ENCODE results near the gene COL28A1.

The COL28A1 gene

DNA sequence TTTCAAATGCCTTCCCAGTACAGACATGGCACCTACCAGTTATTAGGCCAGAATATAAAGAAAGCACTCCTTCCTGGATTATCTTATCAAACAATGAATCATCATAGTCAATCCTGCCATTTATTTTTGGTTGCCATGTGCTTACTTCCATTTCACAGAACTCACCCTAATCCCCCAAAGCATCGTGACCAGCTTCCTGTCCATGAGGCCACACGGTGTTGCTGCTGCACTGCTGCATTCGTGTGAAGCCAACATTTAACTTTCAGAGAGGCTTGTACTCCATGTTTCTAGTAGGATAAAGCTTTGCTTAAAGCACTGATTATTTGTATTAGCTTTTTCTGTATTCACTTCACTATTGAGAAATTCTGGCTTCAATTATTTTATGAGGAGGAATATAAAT lies 14.4 kb downstream of the COL28A1 start:
- in situ Hi-C loops (cut with HindIII; ENCODE audit: low sequenced_read_pairs) = no loop called here

DNA sequence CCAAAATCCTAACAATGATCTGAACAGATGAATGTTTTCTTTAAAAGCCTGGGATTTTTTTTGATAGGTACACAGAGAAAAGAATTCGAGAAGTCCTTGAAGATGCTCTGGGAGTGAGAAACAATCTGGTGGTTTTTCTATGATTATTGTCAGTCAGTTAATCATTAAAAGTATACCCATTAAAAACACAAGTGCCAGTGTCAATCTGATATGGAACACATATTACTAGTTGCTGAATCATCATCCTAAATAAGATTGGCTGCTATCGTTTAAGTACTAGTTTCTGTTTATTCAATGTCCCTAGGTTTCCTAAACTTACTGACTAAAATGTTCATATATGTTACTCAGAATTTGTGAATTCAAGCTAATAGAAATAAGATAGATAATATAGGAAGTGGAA lies 16.1 kb downstream of the COL28A1 start:
- in situ Hi-C loops (cut with HindIII; ENCODE audit: low sequenced_read_pairs) = no loop called here

DNA sequence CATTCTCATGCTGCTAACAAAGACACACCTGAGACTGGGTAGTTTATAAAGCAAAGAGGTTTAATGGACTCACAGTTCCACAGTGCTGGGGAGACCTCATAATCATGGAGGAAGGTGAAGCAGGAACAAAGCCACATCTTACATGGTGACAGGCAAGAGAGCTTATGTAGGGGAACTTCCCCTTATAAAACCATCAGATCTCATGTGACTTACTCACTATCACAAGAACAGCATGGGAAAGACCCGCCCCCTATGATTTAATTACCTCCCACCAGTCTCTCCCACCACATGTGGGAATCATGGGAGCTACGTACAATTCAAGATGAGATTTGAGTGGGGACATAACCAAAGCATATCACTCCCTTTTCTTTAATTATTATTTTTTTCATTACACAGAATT lies 16.6 kb downstream of the COL28A1 start:
- in situ Hi-C loops (cut with HindIII; ENCODE audit: low sequenced_read_pairs) = no loop called here

DNA sequence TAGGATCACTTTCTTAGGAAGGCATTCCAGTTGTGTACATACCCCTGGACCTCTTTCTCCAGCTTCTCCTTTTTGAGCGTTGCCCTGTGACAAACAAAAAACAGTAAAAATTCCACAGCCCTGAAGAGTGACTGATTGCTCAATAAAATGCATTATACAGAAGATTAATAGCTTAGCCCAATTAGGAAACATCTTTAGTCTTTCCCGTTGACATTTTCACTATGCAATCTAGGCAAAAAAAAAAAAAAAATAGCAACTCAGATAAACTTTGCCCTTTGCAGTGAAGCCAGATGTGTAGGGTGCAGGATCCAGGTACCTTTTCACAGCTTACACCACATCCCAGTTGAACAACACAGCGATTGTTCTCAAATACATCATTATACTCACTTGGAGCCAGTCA lies 17.9 kb downstream of the COL28A1 start:
- in situ Hi-C loops (cut with HindIII; ENCODE audit: low sequenced_read_pairs) = no loop called here

DNA sequence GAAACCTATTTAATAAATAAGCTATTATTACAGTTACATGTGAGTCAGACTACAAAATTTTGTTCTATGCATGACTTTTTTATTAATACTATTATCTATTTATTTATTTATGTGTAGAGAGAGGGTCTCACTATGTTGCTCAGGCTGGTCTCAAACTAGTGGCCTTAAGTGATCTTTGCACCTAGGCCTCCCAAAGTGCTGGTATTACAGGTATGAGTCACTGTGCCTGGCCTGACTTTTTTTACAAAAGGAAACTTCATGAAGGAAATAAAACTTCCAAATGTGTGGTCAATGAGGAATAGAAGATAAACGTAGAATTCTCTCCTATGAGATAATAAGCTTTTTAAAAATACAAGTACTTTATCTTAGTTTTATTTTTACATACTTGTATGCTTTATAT lies 19.0 kb downstream of the COL28A1 start:
- in situ Hi-C loops (cut with HindIII; ENCODE audit: low sequenced_read_pairs) = no loop called here

DNA sequence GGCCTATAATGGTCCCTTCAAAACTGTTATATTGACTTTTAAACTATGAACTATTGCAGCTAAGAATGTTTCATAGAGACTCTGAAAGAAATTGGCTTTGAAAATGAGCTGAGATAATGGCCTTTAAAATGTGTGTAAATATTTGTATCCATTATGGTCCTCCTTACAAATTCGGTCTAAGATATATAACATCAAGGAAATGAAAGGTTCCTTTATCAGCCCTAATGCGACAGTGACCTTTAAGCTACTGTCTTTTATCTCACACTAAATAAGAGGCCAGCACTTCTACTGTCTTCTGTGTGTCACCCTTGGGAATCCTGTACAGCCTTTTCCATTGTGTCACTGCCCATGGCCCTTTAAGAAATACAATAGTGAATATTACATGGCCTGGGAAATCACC lies 19.5 kb downstream of the COL28A1 start:
- in situ Hi-C loops (cut with HindIII; ENCODE audit: low sequenced_read_pairs) = no loop called here

DNA sequence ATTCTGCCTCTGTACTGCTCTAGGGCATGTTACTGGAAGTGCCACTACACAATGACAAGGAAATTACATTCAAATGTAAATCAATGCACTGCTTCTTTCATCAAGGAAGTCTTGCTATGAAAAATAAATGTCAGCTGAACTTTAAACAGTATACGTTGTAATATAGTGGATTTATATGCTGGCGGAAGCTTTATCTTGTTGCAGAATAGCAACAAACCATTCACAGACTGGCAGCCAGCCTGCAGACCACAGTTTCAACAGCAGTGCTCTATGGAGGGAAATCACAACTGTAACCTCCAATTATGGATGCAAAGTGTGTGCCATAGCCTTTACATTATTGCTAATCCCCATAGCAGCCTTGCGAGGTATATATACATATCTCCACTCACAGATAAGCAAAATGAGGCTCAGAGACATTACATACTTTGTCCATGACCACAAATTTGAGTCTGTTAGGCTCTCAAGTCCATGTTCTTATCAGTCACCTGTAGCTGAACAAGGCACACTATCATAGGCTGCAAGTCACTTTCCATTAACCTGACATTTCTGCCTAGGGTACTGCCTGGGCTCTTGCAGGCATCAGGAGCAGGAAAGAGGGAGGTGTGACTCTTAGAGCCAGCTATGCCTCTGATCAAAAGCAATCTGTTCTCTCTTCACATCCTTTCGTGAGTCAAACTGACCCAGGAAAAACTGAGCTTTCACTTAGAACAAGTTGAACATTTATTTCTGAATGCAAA lies 22.6 kb downstream of the COL28A1 start:
- in situ Hi-C loops (cut with HindIII; ENCODE audit: low sequenced_read_pairs) = no loop called here

DNA sequence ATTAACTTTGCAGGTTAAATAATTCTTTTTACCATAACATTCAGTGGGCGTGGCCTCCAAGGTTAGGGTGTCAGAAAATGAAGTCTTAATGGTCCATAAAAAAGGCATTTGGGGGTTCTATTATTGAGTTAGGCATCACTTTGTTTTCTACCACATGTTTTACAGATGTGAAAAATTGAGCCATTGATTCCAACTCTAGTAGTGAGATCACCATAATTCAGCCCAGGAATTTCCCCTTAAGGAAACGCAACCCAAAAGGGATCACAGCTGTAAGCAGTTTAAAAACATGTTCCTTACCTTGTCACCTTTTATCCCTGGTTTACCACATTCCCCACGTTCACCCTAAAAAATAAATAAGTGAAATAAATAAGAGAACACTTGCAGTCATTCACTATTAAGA lies 24.9 kb downstream of the COL28A1 start:
- in situ Hi-C loops (cut with HindIII; ENCODE audit: low sequenced_read_pairs) = no loop called here

DNA sequence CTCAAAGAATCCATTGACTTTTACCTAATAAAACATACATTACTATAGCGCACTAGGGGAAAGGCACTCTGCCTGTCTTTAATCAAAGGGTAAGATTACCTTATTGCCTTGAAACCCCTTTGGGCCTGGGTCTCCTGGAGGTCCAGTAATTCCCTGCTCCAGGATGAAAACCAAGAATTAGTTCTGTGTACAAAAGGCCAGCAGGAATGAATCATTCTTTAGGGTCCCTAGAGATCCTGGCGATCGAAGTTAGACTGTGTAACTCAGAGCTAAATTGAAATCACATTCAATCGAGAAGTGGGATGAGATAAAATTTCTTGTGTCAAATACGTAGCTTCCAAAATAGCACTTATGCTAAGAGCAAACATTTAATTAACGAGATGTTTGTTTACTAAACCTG lies 29.8 kb downstream of the COL28A1 start:
- in situ Hi-C loops (cut with HindIII; ENCODE audit: low sequenced_read_pairs) = no loop called here

DNA sequence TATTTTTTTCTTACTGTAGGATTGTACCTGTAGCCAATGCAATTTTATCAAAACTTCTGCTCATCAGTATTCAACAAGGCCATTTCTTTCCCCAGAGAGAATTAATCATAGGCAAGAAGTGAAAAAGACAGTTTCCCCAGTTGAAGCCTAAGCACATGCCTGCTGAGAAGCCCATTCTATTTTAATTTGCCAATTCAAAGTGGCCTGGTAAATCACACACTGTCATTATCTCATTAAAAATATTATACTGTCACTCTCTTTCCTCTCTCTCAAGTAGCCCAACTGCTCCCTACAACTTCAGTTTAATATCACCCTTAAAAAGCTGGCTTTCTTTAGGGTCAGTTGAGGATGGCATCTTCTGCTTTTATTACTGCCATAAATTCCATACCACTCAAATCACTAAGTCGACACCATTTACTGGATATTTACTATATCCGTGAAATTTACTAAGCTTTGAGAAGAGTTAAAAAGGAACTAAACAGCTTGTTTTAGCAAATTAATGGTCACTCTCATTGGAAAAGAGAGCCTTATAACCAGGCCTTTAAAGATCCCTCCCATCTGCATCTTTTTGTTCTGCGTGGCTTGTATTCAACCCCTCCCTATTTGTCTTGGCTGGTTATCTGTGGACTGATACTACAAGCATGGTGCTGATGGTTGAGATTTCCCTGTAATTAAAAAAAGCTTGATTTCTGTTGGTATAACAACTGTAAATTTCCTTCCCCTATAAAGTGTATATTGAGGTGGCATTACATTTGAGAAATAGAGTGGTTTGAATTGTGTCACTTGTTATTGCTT lies 30.6 kb downstream of the COL28A1 start:
- in situ Hi-C loops (cut with HindIII; ENCODE audit: low sequenced_read_pairs) = no loop called here

DNA sequence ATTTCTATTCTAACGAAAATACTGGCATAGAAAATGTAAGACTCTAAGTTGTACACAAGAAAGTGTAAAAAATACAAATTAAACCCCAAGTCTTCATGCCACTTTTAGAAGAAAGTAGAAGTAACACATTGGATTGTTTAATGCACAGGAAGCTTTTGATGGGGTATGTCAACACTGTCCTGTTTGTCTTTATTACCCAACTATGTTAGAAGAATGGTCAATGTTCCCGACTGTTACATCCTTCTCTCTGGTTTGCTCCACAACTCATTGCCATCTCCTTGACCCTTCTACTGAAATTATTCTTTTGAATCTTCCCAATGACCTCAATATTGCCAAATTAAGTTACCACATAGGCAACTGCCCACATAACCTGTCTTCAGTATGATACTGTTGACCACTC lies 35.8 kb downstream of the COL28A1 start:
- in situ Hi-C loops (cut with HindIII; ENCODE audit: low sequenced_read_pairs) = no loop called here

DNA sequence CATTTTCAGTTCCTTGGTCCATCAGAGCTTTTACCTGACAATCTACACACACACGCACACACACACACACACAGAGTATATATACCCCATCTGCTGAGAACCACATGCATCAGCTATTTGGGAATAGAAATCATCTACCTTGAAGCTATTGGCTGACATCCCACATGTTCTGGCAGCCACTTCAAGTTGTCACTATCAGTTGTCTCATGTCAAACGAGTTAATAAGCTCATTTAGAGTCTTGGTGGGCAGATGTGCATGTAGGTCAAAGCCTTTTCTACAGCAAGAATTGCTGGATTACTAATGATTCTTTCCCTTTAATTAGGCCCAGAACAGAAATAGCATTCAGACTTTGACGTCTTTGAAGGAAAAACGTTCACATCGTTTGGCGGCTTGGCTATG lies 36.8 kb downstream of the COL28A1 start:
- in situ Hi-C loops (cut with HindIII; ENCODE audit: low sequenced_read_pairs) = no loop called here

DNA sequence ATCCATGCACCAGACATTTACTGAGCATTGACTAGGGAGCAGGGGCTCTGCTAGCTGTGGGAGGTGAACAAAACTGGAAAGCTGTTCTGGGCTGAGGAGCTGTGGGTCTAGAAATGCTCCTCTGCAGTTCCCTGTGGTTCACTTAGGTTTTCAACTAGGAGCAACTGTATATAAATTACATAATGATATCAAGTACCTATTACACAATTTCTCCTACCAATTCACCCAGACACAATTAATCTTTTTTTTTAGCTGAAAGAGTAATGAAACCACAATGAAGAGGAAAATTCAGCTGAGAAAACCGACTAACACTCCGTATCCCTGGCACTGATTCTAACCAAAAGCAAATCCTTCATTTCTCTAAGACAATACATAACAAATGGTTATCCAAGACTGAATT lies 39.4 kb downstream of the COL28A1 start:
- in situ Hi-C loops (cut with HindIII; ENCODE audit: low sequenced_read_pairs) = no loop called here

DNA sequence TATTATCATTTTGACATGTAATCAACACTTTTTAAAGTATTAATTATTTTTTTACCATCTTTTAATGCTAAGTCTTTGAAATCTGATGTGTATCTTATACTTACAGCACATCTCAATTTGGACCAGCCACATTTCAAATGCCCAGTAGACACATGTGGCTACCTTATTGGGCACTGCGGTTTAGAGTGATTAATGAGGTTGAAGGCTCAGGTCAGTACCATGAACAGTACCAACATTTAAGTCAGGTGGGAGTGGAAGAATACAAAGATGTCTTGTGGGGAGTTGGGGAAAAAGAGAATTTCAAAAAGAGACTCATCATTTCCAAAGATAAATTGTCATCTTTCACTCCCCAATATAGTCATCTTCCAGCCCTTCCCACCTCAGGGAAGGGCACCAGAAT lies 40.5 kb downstream of the COL28A1 start:
- in situ Hi-C loops (cut with HindIII; ENCODE audit: low sequenced_read_pairs) = no loop called here

DNA sequence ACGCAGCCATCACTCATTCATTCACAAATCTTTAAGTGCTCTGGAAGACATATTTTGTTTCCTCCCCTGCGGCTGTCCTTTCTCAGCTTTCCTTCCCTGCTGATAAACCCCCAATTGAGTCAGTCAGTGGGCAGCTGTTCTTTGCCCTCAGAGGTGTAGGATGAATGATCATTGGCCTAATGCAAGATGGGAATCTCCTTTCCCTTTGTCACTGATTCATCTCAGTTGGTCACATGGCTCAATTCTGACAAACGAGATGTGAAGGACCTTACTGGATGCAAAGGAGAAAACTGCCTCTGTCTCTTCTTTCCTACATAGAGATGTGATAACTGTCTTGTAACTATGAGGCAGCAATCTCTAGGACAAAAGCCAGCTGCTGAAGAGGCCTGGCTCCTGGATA lies 44.6 kb downstream of the COL28A1 start:
- in situ Hi-C loops (cut with HindIII; ENCODE audit: low sequenced_read_pairs) = no loop called here

DNA sequence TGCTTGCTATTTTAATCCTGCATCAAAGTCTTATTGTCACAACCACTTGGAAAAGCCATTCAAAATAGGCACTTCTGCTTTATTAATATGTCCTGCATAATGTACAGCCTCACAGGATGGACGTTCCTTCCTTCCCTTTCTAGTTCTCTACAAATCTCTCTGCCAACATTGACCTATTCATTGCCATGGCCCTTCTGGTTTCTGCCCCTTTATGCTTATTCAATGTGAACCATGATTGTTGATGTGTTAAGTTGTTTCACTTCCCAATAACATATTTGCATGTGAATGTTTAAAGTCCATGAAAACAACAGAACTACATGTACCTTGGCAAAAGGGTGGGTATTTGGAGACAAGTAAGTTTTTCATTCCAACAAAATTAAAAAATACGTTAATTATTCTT lies 45.7 kb downstream of the COL28A1 start:
- in situ Hi-C loops (cut with HindIII; ENCODE audit: low sequenced_read_pairs) = no loop called here

DNA sequence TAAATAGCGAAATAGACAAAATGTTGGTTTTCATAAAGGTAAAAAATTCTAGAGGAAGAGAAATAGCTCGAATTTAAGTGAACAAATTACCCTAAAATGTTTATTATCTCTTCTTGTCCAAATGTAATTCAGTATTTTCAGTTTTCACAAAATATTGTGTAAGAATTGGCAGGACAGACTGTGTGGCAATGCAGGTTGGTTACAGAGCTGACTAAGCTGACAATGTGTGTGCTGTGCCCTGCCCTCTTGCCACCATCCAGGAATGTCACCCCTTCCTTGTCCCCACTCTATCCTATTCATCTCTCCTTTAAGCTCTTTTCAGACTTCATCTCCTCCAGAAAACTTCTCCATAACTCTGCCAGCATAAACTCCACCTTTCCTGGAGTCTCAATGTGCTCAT lies 46.1 kb downstream of the COL28A1 start:
- in situ Hi-C loops (cut with HindIII; ENCODE audit: low sequenced_read_pairs) = no loop called here

DNA sequence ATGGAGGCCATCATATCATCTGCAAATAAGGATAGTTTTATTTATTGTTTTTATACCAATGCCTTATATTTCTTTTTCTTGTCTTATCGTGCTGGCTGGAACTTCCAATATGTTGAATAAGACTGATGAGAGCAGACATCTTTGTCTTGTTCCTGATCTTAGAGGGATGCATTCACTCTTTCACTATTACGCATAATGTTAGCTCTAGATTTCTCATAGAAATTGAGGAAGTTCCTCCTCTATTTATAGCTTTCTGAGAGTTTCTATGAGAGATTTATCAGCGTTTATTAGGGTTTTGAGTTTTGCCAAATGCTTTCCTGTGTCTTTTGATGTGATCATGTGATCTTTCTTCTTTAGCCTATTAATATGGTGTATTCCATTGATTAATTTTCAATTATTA lies 49.3 kb downstream of the COL28A1 start:
- in situ Hi-C loops (cut with HindIII; ENCODE audit: low sequenced_read_pairs) = no loop called here

DNA sequence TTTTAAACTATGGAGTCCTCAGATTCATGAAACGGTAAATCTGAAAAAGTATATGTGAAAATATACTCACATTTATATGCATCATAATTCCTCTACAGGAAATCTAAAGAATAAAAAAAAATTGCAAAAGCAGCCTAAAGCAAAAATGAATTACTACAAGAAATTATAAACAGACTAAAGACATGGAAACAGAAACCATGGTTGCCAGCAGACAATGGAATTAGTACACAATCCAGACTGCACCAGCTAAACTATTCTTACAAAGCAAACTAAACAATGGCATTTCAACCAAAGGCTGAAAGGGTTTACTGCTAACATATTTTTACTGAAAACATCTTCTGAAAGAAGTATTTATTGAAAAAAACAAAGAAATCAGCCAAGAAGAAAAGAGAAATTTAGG lies 51.6 kb downstream of the COL28A1 start:
- in situ Hi-C loops (cut with HindIII; ENCODE audit: low sequenced_read_pairs) = no loop called here

DNA sequence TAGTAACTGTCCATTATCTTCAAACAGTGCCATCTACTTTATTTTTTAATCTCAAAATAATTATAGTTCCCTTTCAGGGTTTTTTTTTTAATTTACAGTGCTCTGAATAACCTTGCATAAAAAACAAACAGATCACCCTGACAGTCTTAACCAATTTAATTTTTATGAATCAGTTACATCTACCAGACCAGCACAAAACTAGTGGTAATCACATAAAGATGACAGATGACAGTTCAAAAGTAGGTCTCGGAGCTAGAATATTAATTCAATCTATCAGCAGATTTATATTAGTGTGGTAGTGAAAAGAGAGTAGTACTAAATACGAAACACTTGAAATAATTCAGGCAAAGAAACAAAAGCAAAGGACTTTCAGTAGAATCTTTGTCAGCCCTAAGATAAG lies 53.9 kb downstream of the COL28A1 start:
- in situ Hi-C loops (cut with HindIII; ENCODE audit: low sequenced_read_pairs) = no loop called here

DNA sequence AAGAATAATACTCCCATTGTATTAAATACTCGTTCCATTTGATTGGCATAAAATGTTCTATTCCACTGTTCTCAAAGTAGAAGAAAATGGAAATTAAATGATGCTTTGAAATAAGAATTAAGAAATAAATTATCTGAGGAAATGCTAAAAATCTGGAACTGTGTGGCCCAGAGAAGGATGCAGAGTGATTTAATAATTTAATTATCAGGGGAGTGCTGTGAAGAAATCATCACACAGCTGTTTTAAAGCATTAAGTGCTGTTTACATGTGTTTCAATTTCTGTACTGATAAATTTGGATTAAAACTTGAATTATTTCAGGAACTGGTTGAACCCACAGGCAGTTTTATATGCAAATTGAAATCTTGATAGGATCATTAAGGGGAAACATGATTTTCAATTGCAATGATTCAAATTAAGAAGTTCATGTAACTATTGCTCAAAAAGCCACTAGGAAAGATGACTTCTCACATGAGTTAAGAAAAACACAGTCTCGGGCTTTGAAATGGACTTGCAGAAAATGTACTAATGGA lies 56.3 kb downstream of the COL28A1 start:
- in situ Hi-C loops (cut with HindIII; ENCODE audit: low sequenced_read_pairs) = no loop called here

DNA sequence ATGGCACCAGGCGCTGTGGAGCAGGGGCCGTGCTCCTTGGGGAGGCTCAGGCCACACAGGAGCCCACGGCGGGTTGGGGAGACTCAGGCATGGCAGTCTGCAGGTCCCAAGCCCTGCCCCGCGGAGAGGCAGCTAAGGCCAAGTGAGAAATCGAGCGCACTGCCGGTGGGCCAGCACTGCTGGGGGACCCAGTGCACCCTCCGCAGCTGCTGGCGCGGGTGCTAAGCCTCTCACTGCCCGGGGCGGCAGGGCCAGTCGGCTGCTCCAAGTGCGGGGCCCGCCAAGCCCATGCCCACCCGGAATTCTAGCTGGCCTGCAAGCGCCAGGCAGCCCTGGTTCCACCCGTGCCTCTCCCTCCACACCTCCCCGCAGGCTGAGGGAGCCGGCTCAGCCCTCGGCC lies 57.1 kb downstream of the COL28A1 start:
- in situ Hi-C loops (cut with HindIII; ENCODE audit: low sequenced_read_pairs) = no loop called here
